NT2/D1 (cell line): ENCODE results near the gene CNTN2.

Source experiments
- DNase-seq: peaks from one replicate; pipeline ENCODE4 v3.0.0-alpha.2; 2011; ENCODE audit warnings: low read depth, low spot score
- H3K27me3 ChIP-seq: 2 replicates; pipeline ENCODE4 v1.6.0; 2011; ENCODE audit warnings: mild to moderate bottlenecking; ENCODE audit not compliant: insufficient read length, insufficient read depth
- H3K36me3 ChIP-seq: 2 replicates; pipeline ENCODE4 v1.6.1; 2011; ENCODE audit warnings: mild to moderate bottlenecking, low read length, mixed read lengths; ENCODE audit not compliant: insufficient read depth, insufficient read length
- H3K4me1 ChIP-seq: 2 replicates; pipeline ENCODE4 v1.5.1; 2011; ENCODE audit not compliant: insufficient read depth, insufficient read length
- H3K4me3 ChIP-seq: 2 replicates; pipeline ENCODE4 v1.5.1; 2011; ENCODE audit warnings: low read depth; ENCODE audit not compliant: insufficient read length
- H3K9ac ChIP-seq: 2 replicates; pipeline ENCODE4 v1.6.0; 2011; ENCODE audit warnings: low read depth; ENCODE audit not compliant: insufficient read length
- H3K9me3 ChIP-seq: 2 replicates; pipeline ENCODE4 v1.5.1; 2011; ENCODE audit warnings: mild to moderate bottlenecking, low read length; ENCODE audit not compliant: insufficient read depth
- SUZ12 ChIP-seq: IDR thresholded peaks from 2 replicates; pipeline ENCODE4 v1.6.1; 2011; ENCODE audit not compliant: insufficient read length, insufficient read depth; ENCODE audit errors: extremely low read depth
- YY1 ChIP-seq: IDR thresholded peaks from 2 replicates; pipeline ENCODE4 v1.6.1; 2011; ENCODE audit not compliant: insufficient read length, insufficient read depth
- ZNF274 ChIP-seq: IDR thresholded peaks from 2 replicates; pipeline ENCODE4 v1.6.1; 2011; ENCODE audit warnings: mild to moderate bottlenecking, low read depth, low read length

Gene CNTN2

DNA sequence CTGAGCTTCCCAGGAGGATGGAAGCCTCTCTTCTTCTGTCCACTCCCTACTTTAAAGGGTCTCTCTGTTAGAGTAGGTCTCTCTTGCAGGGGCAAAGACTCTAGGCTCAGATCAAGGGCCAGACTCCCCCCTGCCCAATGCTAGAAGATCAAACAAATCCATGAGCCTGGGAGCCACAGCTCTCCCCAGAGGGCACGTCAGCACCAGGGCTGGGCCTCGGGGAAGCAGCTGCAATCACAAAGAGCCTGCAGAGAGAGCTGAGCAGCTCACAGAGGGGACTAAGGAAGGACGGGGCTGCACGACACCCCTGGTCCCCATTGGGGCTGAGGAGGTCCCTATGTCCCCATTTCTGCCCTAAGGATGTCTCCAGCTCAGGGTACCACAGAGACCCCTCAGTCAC lies 3.9 kb downstream of the CNTN2 start:
- Histone ChIP-seq H3K9ac (no peak overlapping the region), H3K36me3 (no peaks in the 10 kb centered on the region), H3K27me3 (peaks cover 56% of the 10 kb centered on the region), H3K4me1 (peaks cover 39% of the 10 kb centered on the region), H3K9me3 (no peaks in the 10 kb centered on the region), H3K4me3 (no peak overlapping the region)
- no peak for TF ChIP-seq ZNF274
- TF ChIP-seq YY1, result no peak
- TF ChIP-seq SUZ12, result no peak
- no peak for DNase-seq

- Histone ChIP-seq H3K4me1 (peaks cover 39% of the 10 kb centered on the region), H3K27me3 (peaks cover 47% of the 10 kb centered on the region)
Observed at GRCh38 chr1:205047764-205048231, 4.8 kb downstream of the CNTN2 start.

GRCh38 chr1:205048382-205048781 lies 5.4 kb downstream of the CNTN2 start:
- no peaks in the 10 kb centered on the region for H3K9me3 ChIP-seq
- H3K4me3 ChIP-seq, result no peak overlapping the region
- TF ChIP-seq ZNF274 (no peak), SUZ12 (no peak), YY1 (no peak)
- H3K27me3 ChIP-seq, result peaks cover 42% of the 10 kb centered on the region
- H3K36me3 ChIP-seq, result no peaks in the 10 kb centered on the region
- H3K4me1 ChIP-seq, result peaks cover 37% of the 10 kb centered on the region
- no peak for DNase-seq
- no peak overlapping the region for H3K9ac ChIP-seq

More at GRCh38 chr1:205047764-205048231, 4.8 kb downstream of the CNTN2 start:
- no peak for DNase-seq
- no peaks in the 10 kb centered on the region for H3K9me3 ChIP-seq
- no peaks in the 10 kb centered on the region for H3K36me3 ChIP-seq
- H3K4me3 ChIP-seq, result no peak overlapping the region
- no peak for TF ChIP-seq SUZ12
- no peak for TF ChIP-seq ZNF274
- no peak for TF ChIP-seq YY1
- no peak overlapping the region for H3K9ac ChIP-seq

DNA sequence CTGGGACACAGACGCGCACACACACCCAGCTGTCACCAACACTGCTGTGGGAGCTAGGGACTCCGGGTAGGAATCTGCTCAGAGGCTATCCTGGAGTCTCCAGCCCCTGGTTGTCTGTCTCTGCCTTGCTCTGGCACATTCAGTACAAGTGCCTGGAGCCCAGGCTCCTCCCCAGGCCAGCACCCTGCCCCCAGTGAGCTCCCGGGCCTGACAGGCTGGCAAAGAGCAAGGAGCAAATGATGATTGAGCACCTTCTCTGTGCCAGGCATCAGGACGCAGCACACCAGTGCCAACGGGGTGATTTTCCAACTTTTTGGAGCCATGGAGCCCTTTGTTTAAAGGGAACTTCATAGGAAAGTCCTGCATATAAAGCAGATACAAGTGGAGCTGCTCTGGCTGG lies 6.5 kb downstream of the CNTN2 start:
- no peak for DNase-seq
- Histone ChIP-seq H3K9me3 (no peaks in the 10 kb centered on the region), H3K4me3 (no peak overlapping the region), H3K27me3 (peaks cover 31% of the 10 kb centered on the region), H3K9ac (no peak overlapping the region), H3K36me3 (no peaks in the 10 kb centered on the region), H3K4me1 (peaks cover 38% of the 10 kb centered on the region)
- TF ChIP-seq YY1, result no peak
- TF ChIP-seq SUZ12, result no peak
- no peak for TF ChIP-seq ZNF274

- DNase-seq, result no peak
- Histone ChIP-seq H3K4me1 (peaks cover 17% of the 10 kb centered on the region), H3K36me3 (no peaks in the 10 kb centered on the region), H3K9me3 (no peaks in the 10 kb centered on the region), H3K4me3 (no peak overlapping the region), H3K27me3 (peaks cover 6% of the 10 kb centered on the region), H3K9ac (no peak overlapping the region)
- TF ChIP-seq YY1 (no peak), ZNF274 (no peak), SUZ12 (no peak)
Observed at GRCh38 chr1:205052690-205053089, 9.7 kb downstream of the CNTN2 start.

DNA sequence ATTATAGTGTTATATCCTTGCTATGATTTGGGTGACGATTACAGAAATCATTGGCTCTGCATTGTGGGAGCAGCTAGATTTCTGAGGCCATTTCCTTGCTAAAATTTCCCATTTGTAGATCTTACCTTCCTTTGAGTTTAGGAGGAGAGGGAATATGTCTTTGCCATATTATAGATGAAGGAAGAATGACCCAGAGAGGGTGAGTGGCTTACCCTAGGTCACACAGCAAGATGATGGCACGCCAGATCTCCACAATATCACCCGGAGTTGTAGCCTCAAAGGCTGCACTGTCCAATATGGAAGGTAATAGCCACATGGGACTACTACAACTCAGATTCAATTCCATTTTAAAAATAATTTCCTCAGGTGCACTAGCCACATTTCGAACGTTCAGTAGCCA lies 10.3 kb downstream of the CNTN2 start:
- no peak overlapping the region for H3K9ac ChIP-seq
- TF ChIP-seq SUZ12 (no peak), YY1 (no peak), ZNF274 (no peak)
- H3K4me1 ChIP-seq, result peaks cover 16% of the 10 kb centered on the region
- DNase-seq, result no peak
- H3K27me3 ChIP-seq, result peaks cover 6% of the 10 kb centered on the region
- H3K9me3 ChIP-seq, result no peaks in the 10 kb centered on the region
- H3K4me3 ChIP-seq, result no peak overlapping the region
- H3K36me3 ChIP-seq, result no peaks in the 10 kb centered on the region

DNA sequence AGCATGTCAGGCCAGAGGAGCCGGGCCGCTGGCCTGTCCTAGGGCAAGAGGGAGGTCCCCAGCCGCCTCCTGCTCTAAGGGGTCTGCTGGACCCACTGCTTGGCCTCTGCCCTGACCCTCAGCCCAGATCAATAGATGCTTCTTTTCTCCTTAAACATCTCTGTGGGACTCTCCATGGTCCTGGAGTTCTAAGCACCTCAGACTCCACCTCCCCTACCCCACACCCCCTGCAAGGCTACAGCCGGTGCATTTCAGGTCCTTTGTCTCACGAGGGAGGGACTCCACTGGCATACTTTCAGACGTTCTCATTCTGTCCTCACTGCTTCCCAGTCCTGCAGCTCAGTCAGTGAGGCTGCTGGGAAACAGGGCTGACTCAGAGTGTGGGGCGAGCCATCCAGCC lies 11.0 kb downstream of the CNTN2 start:
- Histone ChIP-seq H3K4me1 (peaks cover 10% of the 10 kb centered on the region), H3K9ac (no peak overlapping the region), H3K9me3 (no peaks in the 10 kb centered on the region), H3K27me3 (peaks cover 3% of the 10 kb centered on the region), H3K4me3 (no peak overlapping the region), H3K36me3 (no peaks in the 10 kb centered on the region)
- DNase-seq, result peak; percentile 50
- TF ChIP-seq ZNF274 (no peak), SUZ12 (no peak), YY1 (no peak)
